GM12872 (cell line): ENCODE data around the gene ANKFN1.

Source experiments
- CTCF ChIP-seq: IDR thresholded peaks from 3 replicates; pipeline ENCODE4 v1.5.1; 2011; ENCODE audit warnings: low read depth, mild to moderate bottlenecking, low read length, moderate library complexity; ENCODE audit not compliant: insufficient read depth

ANKFN1 gene

GRCh38 chr17:56536766-56537165, 383.5 kb downstream of the ANKFN1 start:
- TF ChIP-seq CTCF, result no peak

- no peak for TF ChIP-seq CTCF
Observed at GRCh38 chr17:56540836-56541235, 387.6 kb downstream of the ANKFN1 start.

DNA sequence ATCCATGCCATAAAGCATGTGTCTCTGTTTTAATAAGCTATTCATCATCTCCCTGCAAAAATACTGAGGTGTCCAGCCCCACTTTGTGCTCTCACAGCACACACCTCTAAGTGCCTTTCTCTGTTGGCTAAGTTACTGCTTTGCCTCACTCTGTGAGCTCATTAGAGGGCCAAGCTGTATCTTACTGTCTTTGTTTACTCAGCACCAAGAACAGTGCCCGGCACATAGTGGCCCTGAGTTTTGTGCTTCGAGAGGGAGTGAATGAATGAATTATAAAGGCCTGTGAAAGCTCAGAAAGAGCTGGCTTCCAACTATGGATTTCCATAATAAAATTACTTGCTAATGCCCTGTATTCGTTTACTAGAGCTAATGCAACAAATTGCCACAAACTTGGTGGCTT, 390.0 kb downstream of the ANKFN1 start:
- no peak for TF ChIP-seq CTCF

- TF ChIP-seq CTCF, result no peak
Observed at GRCh38 chr17:56545106-56545505, 391.8 kb downstream of the ANKFN1 start.

DNA sequence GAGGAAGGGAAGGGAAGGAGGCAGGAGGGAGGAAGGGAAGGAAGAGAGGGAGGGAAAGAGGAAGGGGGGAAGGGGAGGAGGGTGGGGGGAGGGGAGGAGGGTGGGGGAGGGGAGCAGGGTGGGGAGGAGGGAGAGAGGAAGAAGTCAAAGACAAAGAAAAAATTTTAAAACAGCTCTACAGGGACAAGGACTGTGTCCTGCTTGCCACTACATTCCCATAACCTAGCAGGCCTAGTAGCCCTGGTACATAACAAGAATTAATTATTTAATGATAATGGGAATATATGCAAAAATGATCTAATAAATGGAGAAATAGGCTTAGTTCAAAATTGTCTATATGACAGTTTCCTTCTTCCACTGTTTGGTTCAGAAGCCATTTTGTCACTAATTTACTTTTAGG, 392.7 kb downstream of the ANKFN1 start:
- TF ChIP-seq CTCF, result no peak

DNA sequence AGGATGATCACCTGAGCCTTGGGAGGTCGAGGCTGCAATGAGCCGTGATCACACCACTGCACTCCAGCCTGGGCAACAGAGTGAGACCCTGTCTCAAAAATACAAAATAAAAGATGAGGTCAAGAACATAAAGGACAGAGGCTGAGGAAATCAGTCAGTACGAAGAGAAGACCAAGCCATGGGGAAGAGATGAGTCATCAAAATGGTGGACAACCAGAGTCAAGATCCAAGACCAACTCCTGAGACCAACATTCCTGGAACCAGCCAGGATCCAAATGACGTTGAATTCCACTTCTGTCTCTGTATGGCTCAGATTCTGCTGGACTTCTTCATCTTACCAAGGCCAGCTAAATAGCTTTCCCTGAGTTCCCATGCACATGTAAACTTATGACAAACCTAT, 395.4 kb downstream of the ANKFN1 start:
- TF ChIP-seq CTCF, result no peak

DNA sequence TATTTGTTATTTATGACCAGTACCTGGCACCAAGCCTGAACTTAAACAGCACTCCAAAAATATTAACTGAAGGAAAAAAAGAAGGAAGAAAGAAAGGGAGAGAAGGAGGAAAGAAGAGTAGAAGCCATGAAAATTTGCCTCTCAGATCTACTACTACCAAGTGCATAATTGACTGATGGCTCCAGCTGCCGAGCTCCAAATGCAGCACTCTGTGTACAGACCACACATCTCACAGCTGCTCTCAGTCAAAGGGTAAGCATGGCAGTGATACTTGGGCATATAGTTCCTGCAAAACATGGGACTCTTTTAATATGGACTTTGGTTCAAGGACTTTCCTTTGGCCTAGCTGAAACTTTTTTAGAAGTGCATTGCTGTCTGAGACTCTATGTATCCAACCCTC, 396.2 kb downstream of the ANKFN1 start:
- no peak for TF ChIP-seq CTCF

DNA sequence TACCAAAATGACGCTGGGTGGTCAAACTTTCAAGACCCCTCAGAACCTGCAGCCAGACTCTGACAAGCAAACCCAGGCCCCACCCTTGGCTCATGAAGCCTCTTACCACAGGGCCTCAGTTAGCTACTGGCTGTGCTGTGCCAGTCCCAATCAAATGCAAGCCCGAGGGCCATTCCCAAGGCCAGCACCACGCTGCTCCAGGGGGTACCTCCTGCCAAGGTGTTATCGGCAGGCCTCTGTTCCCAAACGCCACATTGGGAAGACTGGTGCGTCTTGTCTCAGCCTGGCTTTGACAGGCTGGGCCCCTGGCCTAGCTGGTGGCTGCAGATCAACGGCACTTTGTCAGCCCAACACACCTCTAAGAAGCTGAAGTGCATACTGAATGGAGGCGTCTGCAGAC, 404.4 kb downstream of the ANKFN1 start:
- TF ChIP-seq CTCF, result no peak
